Esophagus squamous epithelium (tissue), 4 donors: ENCODE data around the gene IL11RA.

ENCODE experiments used
- CTCF ChIP-seq, 6 experiments: fragments of 450-650 bp in 4 of 6; fragments of 200-600 bp in 2 of 6; sonication (generic) in 2 of 6; IDR thresholded peaks; one replicate each; pipeline ENCODE4 v1.5.1; 2016 to 2019; ENCODE audit warnings: antibody characterized with exemption in 6 of 6, mild to moderate bottlenecking in 4 of 6, moderate library complexity in 4 of 6
- POLR2A ChIP-seq, 4 donors: fragments of 450-650 bp; IDR thresholded peaks; one replicate each; pipeline ENCODE4 v1.6.1; 2017; ENCODE audit warnings: antibody characterized with exemption in 4 of 4, mild to moderate bottlenecking in 4 of 4, moderate library complexity in 3 of 4

- TF ChIP-seq POLR2A (IDR thresholded peaks at IDR 0.05) (no peak), CTCF (IDR thresholded peaks at IDR 0.05) (no peak)
Observed at GRCh38 chr9:34689512-34689911, 37.5 kb downstream of the IL11RA start.
